HG03460 (cell line): ENCODE data around the gene SLC40A1.

Experiments used
- ATAC-seq: cut with Tn5 transposase; IDR thresholded peaks from one replicate; pipeline ENCODE4 v1.9.1; 2021; ENCODE audit not compliant: unreplicated experiment

SLC40A1 gene

DNA sequence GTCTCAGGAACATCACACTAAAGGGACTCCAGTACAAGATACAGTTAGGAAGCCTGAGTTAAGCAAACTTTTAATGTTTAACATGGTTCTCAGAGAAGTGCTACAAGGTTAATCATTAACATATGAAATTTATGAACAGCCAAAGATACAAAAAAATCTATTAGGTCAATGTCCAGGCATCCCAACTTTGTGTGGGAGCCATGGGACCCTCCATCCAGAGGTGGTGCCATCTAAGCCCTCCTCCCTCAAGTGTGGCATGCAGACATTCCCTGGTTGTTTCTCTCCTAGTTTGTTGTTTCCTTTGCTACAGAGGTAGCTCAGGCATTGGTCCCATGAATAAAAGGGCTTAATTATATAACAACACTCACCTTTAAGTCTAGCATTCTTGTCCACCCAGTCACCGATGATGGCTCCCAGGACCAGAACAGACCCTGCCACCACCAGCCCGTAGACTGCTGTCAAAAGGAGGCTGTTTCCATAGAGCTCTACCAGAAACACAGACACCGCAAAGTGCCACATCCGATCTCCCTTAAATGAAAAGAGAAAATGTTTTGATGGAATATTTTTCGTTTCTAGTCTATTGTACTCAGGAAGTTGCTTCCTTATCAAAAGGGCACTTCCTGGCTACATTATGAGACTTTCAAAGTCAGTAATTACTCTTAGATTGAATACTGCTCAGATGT is 5.7 kb downstream of the SLC40A1 start:
- ATAC-seq, result no peak

- ATAC-seq, result no peak
Observed at GRCh38 chr2:189570570-189571031, 10.0 kb downstream of the SLC40A1 start.

- no peak for ATAC-seq
Observed at GRCh38 chr2:189569295-189569910, 11.2 kb downstream of the SLC40A1 start.

DNA sequence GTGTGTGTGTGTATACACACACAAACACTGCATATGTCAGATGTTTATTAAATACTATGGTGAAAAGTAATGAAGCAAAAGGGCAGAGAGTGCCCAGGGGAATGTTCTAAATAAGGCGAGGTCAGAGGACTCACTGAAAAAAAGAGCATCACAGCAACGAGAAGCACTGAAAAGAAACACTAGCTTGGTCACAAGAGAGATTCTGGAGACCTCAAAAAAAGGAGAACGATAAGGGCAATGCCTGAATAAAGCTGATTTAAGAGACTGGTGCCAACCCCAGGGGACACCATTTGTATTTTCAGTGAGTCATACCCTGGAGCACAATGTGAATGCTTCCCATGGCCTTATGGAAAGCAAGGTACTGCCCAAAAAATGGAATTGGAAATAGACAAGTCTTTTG is 14.5 kb downstream of the SLC40A1 start:
- no peak for ATAC-seq

GRCh38 chr2:189561371-189562038 is 19.1 kb downstream of the SLC40A1 start:
- ATAC-seq, result no peak

- no peak for ATAC-seq
Observed at GRCh38 chr2:189560273-189560586, 20.4 kb downstream of the SLC40A1 start.

- ATAC-seq, result no peak
Observed at GRCh38 chr2:189559579-189560272, 20.9 kb downstream of the SLC40A1 start.

DNA sequence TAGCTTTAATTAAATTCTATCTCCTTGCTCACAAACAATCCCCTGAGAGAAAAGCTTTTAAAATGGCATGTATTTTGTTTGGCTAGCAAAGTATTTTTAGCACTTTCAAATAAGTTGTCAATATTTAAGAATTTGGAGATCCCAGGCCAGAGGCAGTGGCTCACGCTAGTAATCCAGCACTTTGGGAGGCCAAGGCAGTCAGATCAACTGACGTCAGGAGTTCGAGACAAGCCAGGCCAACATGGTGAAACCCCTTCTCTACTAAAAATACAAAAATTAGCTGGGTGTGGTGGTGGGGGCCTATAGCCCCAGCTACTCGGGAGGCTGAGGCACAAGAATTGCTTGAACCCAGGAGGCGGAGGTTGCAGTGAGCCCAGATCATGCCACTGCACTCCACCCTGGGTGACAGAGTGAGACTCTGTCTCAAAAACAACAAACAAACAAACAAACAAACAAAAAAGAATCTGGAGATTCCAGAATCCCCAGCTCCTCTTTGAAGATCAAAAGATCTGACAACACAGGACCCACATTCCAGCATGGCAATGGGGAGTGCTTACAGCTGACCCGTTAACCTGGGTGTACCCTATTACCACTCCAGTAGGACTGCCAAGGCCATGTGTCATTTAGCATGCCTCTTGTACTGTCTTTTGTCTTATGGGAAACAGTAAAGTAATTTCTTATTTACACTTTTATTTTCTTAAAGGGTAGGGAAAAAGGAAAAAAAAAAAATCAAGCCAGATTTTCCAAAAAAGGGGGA is 21.9 kb downstream of the SLC40A1 start:
- ATAC-seq, result no peak

DNA sequence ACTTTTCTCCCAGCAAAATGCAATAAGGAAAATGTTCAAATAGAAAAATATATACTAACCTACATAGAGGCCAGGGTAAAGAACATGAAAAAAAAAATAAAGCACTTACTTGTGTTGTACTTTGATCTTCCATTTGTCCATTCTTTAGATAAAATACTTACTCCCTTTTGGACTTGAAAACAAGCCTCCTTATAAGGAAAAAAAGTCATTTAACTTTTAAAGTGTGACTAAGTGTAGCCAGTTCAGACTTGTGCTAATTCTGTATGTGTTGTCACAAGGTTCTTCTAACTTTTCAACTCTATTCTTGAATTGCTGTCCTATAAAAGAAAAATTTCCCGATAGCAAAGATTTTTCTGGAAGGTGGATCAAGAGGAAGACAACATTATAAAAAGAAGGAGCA is 23.2 kb downstream of the SLC40A1 start:
- no peak for ATAC-seq

- no peak for ATAC-seq
Observed at GRCh38 chr2:189556526-189556925, 24.1 kb downstream of the SLC40A1 start.

GRCh38 chr2:189555232-189555631 is 25.4 kb downstream of the SLC40A1 start:
- ATAC-seq, result no peak

- ATAC-seq, result no peak
Observed at GRCh38 chr2:189553504-189554088, 27.0 kb downstream of the SLC40A1 start.

- ATAC-seq, result no peak
Observed at GRCh38 chr2:189552991-189553404, 27.6 kb downstream of the SLC40A1 start.

GRCh38 chr2:189552334-189552990 is 28.1 kb downstream of the SLC40A1 start:
- no peak for ATAC-seq

DNA sequence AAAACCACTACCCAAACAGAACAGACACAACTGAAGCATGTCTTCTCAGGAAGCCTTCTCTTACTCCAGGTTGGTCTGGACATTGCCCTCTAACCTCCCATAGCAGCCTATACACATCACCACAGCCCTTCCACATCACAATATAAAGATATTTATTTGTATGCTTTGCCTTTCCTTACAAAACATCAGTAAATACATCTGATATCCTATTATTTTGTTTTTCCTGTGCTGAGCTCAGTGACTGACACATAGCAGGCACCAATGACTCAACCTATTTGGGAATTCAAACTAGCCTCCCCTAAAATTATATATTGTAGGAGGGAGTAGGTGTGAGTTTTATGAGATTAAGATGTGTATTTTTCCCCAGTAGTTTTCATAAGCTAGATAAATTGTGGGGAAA is 28.8 kb downstream of the SLC40A1 start:
- no peak for ATAC-seq

DNA sequence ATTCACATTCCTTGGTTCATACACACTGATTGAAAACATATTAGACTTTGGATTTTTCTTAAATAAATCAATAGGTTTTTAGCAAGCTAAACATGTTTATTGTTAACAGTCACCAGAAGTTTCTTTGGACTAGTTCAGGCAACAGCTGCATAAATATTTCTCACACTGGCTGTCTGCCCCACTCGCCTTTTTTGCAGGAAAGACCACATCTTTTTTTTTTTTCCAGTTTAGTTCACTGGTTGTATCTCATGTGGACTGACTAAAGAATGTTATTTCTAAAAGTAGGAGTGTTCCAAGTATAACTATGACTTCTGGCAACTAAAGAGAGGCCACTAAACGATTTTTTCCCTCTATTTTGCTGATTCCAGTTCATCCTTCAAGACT is 31.1 kb downstream of the SLC40A1 start:
- no peak for ATAC-seq

GRCh38 chr2:189548666-189549448 is 31.7 kb downstream of the SLC40A1 start:
- ATAC-seq, result no peak

- no peak for ATAC-seq
Observed at GRCh38 chr2:189545418-189545817, 35.2 kb downstream of the SLC40A1 start.

DNA sequence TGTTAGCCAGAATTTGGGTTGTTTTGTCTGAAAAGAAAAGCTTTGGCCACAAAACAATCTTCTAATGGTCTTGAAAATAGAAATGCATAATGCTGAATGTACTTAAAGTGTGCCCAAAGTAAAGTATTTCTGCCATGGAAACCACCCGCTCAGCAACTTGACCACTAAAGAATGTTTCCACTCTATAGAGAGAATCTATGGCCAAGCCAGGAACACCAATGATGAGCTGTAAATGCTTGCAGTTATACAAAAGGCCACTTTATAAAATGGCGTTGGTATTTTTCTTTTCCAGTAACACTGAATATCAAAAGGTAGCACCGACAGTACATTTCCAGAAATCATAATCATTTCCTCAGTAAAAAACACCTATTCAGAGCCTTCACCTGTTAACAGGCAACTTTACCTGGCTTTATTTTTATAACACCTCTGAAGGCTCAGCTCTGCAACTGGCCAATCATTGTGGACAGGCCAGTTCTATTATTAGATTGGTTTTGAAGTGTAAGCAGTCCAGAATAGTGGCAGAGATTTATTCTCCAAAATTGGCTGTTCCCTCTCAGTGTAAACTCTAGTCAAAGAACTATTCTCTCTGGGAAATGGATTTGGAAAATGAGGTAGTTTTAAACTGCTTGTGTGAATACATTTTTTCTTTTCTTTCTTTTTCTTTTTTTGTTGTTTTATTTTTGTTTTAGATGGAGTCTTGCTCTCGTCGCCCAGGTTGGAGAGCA is 36.1 kb downstream of the SLC40A1 start:
- ATAC-seq, result no peak
